NCI-H2171 (cell line): ENCODE results near the gene STUB1.

Source experiments
- DNase-seq: peaks from one replicate; lab custom pipeline; 2025; lab: John Stamatoyannopoulos, UW

Gene STUB1

DNA sequence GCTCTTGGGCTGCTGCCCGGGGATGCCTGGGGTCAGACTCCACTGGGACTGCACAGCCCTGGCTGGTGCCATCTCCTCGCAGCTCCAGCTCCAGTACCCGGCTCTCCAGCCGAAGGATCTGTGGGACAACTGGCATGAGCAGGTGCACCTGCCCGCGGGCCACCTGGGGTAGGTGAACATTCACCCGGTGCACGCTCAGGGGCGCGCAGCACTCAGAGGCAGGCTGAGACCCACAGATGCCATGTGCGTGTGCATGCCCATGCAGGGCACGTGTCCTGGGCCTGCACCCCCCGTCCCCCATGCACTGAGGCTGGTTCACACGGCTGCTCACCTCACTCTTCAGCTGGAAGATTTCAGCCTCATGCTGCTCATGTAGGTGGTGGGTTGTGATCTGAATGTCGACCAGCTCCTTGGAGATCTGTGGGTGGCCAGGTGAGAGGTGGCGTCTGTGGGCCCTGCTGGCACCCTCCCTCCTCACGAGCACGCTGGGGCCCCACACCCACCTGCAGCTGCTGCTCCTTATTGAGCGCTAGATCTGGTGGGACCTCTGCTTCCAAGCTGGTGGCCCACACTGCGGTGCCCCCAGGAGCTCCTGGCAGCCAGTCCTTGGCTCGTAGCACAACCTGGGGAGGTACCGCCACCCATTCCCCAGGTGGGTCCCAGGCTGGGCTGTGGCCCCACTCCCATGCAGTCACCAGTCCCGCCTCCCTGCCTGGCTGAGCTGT is 45.4 kb downstream of the STUB1 start:
- DNase-seq, result peak; percentile 41

DNA sequence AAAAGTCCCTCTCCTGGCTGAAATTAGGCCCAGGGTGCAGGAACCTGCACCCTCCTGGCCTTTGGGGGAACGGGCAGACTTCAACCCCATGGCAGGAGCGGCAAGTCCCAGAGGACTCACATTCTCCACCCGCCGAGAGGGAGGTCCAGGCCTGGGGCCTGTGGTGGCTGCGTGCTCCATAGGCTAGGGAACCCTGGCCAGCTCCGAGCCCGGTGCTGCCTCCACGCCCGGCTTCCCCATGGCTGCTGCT is 45.9 kb downstream of the STUB1 start:
- no peak for DNase-seq

DNA sequence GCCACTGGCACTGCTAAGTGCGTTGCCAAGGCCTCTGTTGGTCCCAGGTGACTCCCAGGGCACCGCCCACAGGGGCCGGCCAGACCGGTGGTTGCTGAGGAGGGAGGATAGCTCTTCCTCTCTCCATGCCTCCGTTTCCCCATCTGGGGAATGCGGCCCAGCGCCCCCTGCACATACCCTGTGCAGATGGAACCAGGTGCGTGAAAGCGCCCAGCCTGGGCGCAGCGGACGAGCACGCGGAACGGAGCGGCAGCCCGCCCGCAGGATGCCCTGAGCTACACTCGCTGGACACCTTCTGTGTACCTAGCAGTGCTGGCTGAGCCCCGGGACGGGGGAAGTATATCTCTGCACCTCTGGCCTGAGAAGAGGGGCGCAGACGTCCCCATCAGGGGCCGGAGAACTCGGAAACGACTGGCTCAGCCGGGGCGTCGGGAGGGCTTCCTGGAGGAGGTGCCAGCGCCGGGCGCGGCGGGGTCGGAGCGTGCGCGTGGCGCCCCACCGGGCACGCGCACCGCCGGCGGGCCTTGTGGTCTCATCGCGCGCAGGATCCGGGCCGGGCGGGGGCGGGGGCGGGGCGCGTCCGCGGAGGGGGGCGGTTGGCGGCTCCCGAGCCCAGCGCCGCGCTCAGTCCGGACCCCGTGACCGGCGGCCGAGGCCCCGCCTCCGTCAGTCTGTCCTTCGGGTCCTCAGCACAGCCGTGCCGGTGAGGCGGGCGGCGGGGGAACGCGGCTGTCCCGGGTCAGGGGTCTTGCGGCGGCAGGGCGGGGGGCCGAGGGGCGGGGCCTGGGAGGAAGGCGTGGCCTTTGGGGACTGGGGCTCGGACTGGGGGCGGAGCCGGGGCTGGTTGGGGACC is 46.5 kb downstream of the STUB1 start, which contains the start of the genes CCDC78 and HAGHL:
Gene CCDC78 (minus strand): TSS at position 6 of the 853 bp plus-strand sequence. CDS start 76 bp downstream, outside the sequence.
Gene HAGHL (plus strand): TSS at position 669 of the 853 bp plus-strand sequence. CDS start 404 bp downstream, outside the sequence.
- DNase-seq, result no peak

DNA sequence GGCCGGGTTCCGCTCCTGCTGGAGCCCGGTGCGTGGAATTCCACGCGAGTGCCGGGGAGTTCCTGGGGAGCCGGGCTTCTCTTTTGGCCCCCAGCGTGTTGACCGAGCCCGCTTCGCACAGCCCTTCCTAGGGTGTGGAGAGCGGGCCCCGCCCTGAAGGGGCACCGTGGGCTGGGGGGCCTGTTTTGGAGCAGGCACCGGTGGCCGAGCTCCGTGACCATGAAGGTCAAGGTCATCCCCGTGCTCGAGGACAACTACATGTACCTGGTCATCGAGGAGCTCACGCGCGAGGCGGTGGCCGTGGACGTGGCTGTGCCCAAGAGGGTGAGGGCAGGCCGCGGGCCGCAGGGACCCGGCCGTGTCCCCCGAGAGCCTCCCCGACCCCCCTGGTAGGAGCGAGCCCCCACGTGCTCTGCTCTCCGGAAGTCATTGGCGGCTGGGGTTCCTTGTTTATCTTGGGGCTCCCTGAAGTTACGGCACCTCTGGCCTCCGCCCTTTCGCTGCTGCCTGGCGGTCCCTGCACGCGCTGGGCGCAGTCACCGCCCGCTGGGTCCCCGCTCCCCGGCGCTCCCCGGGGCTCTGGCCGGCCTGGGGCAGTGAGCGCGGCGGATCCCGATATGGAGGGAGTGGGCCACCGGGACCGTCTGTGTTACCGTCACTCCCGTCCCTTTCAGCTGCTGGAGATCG is 47.2 kb downstream of the STUB1 start:
- no peak for DNase-seq

DNA sequence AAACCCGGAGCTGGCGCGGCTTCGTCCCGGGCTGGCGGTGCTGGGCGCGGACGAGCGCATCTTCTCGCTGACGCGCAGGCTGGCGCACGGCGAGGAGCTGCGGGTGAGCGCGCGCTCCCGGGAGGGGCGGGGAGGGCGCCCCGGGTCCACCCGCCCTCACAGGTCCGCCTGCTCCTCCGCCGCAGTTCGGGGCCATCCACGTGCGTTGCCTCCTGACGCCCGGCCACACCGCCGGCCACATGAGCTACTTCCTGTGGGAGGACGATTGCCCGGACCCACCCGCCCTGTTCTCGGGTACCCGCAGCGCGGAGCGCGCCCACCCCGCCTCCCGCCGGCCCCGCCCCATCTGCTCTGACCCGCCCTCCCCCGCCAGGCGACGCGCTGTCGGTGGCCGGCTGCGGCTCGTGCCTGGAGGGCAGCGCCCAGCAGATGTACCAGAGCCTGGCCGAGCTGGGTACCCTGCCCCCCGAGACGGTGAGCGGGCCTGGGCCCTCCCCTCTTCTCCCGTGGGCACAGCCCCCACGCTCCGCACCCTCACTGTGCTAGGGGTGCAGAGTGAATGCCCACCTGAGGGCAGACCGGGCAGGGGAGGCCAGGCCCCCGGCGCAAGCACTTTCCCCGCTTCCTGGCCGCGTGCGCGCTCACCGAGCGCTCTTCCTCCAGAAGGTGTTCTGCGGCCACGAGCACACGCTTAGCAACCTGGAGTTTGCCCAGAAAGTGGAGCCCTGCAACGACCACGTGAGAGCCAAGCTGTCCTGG is 48.1 kb downstream of the STUB1 start:
- peak; percentile 65 for DNase-seq

DNA sequence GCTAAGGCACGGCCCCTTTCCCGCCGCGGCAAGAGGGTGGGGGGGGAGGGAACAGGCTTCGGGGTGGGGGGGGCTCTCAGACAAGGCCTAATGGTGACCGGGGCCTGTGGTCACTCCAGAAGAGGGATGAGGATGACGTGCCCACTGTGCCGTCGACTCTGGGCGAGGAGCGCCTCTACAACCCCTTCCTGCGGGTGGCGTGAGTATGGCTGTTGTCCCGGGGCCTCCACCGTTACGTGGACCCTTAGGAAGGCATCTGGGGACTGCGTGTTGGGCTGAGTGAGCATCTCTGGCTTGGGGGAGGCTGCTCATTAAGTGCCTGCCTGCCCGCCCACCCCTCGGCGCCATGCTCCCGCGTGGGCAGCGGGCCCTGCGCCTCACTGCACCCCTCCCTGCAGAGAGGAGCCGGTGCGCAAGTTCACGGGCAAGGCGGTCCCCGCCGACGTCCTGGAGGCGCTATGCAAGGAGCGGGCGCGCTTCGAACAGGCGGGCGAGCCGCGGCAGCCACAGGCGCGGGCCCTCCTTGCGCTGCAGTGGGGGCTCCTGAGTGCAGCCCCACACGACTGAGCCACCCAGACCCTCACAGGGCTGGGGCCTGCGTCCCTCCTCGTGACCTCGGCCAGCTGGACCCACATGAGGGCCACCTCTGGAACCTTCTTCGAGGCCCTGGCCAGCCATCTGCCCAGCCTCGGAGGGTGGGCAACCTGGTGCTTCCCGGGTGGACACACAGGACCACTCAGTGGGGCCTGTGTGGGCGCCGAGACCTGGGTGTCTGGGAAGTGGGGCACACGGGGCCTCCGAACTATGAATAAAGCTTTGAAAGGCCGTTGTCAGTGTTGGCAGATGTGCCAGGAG is 48.9 kb downstream of the STUB1 start:
- DNase-seq, result no peak

DNA sequence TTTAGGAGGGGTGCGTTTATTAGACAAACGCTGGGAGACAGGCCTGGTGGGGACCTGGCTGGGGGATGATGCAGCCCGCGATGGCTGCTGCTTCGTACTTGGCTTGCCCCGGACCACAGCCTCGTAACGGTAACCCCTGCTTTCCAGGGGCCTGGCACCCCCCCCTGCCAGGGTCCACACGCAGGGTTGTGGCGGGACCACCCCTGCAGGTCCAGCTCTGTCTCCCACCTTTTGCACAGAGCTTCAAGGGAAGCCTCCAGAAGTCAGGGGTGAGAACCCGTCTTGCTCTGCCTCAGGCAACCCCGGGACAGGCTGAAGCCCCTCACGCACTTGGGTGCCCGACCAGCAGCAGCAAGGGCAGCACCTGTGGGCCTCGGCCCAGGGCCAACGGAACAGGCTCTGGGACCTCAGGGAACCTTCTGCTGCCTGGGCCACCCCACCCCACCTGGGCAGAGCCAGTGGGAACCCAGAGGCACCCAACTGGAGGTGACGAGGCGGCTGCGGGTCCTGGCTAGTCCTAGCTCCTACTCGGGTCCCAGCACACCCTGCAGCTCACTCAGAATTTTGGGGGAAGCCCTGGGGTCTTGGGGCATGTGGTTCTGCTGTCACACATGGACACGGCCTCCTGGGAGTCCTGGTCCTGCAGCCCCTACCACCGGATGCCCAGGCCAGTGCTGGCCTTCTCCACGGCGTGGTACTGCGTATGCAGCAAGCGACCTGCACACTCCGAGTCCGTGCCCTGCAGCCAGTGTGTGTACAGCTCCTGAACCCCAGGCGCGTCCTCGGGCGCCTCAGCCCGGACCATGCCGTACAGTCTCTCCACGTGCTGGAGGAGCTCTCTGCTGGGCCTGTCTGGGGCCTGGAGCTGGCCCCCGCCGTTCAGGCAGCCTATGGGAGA is 49.8 kb downstream of the STUB1 start:
- no peak for DNase-seq

DNA sequence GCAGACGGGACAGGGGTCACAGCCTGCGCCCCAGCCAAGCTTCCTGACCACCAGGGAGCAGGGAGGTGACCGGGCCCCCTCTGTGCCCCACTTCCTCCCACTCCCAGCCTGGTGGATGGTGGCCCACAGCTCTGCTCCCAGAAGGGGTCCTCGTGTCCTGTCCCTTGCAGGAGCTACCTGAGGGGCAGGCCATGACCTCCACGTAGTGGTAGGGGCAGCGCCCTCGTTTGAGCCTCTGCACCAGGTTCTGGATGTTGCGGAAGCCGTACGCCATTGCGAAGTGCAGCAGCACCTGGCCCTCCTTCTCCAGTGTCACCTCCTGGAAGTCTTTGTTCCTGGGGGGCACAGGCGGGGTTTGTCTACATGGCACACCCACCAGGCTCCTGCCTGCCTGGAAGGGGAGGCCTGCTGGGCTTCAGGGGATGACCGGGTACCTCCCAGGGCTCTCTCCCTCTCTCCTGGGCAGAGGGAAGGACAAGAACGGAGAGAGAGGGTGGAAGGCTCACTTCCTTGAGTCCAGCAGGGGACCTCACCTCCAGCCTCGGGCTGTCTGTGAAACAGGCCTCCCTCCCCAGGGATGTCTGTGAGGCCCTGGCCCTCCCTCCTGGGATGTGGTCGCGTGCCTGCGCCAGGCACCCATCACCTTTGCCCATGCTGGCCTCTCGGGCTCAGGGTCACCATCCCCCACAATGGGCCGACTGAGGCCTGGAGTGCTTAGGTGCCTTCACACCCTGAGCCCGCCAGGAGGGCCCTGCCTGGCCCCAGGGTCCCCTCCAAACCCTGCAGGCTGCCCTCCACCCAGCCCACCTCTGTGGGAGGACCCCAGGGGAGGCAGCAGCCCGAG is 50.7 kb downstream of the STUB1 start:
- no peak for DNase-seq

DNA sequence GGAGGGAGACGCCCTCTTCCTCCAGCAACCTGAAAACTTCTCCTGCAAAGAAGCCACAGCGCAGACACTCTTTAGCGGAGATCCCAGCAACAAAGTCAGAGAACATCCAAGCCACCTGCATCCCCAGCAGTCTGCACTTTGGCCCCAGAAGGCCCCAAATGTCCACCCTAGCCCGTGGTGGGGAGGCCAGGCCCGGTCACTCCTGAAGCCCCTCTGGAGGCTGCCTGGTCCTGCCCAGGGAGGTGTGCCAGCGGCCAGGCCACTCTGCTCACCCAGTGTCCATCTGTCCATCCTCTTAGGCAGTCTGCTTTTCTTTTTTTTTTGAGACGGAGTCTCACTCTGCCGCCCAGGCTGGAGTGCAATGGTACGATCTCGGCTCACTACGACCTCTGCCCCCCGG is 52.1 kb downstream of the STUB1 start:
- no peak for DNase-seq
